ENCODE measurements around the gene CCR5.

GRCh38 chr3:46416811-46417510 lies 46.2 kb downstream of the CCR5 start:
- no peak for TF ChIP-seq CTCF (IDR thresholded peaks at IDR 0.05)
- TF ChIP-seq POLR2A (IDR thresholded peaks at IDR 0.05): no peak
